PC-9 (cell line): Measurements from ENCODE around the gene AMY1B.
"Not testable (repeated sequence)": the region's sequence is repeated elsewhere in the genome, so short reads cannot be mapped to it uniquely, and the experiment has no call there.

ENCODE experiments used
- EZH2 ChIP-seq: fragments of 200-600 bp; sonication (generic); IDR thresholded peaks from 2 replicates; pipeline ENCODE4 v1.8.0; 2017; ENCODE audit warnings: antibody characterized with exemption, low read depth
- TF ChIP-seq, protein P1 (sequence below): fragments of 200-600 bp; sonication (generic); conservative IDR thresholded peaks from 2 replicates; pipeline ENCODE4 v1.6.1; 2017; ENCODE audit warnings: mixed run types, antibody characterized with exemption, mild to moderate bottlenecking, moderate library complexity

DNA sequence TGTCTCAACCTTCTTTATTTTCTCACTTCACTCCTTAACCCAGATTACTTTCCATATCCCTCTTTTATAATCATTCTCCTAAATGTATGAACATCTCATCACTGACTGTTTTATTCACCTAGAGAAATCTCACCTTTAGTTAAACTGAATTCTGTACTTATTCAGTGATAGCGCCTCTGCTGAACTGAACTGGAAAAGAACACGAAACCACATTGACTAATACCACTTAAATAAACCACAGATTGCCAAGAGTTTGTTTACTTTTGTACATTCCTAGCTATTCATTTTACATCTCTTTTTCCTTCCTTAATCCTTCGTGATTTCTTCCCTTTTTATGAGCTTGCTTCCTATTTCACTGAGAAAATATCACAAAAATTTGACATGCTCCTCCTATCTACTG is 11.7 kb upstream of the AMY1B start:
- TF ChIP-seq, protein P1, sequence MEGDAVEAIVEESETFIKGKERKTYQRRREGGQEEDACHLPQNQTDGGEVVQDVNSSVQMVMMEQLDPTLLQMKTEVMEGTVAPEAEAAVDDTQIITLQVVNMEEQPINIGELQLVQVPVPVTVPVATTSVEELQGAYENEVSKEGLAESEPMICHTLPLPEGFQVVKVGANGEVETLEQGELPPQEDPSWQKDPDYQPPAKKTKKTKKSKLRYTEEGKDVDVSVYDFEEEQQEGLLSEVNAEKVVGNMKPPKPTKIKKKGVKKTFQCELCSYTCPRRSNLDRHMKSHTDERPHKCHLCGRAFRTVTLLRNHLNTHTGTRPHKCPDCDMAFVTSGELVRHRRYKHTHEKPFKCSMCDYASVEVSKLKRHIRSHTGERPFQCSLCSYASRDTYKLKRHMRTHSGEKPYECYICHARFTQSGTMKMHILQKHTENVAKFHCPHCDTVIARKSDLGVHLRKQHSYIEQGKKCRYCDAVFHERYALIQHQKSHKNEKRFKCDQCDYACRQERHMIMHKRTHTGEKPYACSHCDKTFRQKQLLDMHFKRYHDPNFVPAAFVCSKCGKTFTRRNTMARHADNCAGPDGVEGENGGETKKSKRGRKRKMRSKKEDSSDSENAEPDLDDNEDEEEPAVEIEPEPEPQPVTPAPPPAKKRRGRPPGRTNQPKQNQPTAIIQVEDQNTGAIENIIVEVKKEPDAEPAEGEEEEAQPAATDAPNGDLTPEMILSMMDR = not testable (repeated sequence)
- not testable (repeated sequence) for TF ChIP-seq EZH2
